AG08396 (cell line): ENCODE results near the gene WSB2.
"Not testable (repeated sequence)": the region's sequence is repeated elsewhere in the genome, so short reads cannot be mapped to it uniquely, and the experiment has no call there.

Experiments
- DNase-seq: peaks from one replicate; pipeline ENCODE4 v3.0.0; 2012; ENCODE audit warnings: low spot score, mixed read lengths

WSB2 gene

GRCh38 chr12:118034429-118035189 lies 26.4 kb downstream of the WSB2 start:
- peak; percentile 42 for DNase-seq

DNA sequence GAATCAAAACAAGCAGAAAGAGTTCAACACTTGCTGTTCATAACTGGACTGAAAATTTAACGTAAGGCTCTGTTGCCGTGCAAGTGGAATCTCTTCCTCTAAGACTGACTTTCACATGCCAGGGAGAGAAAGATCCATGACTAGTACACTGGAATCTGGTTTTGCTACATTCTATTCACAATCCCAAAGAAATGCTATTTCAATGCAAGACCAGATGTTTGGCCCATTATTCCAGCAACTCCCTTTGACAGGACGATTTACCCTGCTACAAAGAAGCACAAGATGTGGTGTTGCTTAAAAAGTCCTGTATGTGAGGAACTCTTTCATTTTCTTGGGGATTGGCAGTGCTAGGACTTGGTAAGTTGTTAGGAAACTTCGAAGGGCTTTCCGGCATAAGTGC lies 27.1 kb downstream of the WSB2 start:
- no peak for DNase-seq

DNA sequence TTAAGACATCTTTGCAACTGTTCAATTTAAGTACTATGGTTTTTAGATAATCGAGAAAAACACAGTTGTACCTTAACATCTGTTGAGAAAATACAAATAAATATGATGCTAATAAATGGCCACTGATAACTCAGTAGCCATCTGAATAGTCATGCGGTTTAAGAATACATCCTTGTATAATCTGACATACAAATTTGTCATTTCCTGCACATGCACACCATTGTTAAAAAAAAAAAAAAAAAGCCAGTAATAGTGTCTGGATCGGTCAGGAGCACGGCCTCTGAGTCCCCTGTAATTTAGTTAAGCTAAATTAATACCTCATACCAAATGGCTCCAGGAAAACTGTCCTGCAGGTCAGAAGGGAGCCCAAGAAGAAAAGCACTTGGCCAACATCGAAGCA lies 27.7 kb downstream of the WSB2 start:
- no peak for DNase-seq

DNA sequence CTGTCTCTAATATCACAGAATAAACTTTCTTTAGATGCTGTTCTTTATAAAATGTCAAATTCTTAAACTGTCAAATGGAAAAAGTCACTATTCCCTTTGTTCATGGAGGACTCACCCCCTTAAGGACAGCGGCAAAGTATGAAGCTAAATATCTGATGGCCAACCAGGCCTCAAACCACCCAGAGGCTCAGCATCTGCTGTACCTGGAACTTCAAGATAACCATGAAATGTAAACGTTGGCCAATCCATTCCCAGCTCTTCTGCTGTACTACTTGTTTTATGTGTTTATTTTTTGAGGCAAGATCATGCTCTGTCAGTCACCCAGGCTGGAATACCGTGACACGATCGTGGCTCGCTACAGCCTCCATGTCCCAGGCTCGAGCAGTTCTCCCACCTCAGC lies 28.8 kb downstream of the WSB2 start:
- DNase-seq = no peak

DNA sequence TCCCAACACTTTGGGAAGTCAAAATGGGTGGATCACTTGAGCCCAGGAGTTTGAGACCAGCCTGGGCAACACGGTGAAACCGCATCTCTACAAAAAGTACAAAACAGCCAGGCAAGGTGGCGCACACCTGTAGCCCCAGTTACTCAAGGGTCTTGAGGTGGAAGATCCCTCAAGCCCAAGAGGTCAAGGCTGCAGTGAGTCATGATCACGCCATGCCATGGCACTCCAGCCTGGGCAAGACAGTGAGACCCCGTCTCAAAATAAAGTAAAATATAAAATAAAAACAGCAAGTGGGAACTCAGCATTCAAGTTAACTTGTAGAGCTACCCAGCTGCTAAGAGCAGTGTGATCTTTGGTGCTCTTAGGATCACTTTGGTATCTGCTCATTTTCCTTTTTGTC lies 31.8 kb downstream of the WSB2 start:
- no peak for DNase-seq

DNA sequence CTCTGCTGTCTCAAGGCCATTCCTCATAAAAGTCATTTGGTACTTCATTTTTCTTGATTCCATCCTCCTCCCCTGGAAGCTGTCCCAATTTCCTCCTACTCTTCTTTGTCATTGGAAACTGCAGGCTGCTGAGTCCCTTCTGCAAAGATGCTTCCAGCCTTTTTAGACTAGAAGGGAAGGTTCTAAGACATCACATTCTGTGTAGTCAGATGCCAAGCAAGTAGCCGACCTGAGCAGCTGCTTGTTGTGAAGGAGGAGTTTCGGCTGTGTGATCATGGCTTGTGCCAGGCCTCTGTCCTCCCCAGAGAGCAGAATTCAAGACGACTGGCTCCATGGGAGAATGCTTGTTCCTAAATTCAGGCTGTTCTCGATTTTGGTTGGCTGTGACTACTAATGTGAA lies 35.8 kb downstream of the WSB2 start:
- no peak for DNase-seq

DNA sequence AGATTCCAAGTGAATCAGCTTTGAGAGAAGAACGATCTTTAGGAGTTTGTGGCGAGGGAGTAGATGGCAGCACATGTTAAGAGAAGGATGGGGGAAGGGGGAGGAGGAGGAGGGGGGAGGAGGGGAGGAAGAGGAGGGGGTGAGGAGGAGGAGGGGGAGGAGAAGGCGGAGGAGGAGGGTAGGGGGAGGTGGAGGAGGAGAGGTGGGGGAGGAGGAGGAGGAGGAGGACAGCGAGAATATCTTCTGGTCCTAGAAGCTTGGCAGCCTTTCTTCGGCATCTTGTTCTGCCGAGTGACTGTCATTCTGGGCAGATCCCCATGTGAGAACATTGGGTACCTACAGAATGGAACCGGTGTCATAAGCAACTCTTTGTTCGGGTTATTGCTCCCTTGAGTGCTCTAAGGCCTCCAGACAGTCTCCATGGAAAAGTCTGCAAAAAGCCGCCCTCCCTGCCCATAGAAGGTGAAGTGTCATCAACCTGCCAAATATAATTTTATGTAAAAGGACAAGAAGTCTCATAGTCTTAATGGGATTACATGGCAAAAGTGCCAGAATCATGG lies 37.6 kb downstream of the WSB2 start:
- DNase-seq = no peak

DNA sequence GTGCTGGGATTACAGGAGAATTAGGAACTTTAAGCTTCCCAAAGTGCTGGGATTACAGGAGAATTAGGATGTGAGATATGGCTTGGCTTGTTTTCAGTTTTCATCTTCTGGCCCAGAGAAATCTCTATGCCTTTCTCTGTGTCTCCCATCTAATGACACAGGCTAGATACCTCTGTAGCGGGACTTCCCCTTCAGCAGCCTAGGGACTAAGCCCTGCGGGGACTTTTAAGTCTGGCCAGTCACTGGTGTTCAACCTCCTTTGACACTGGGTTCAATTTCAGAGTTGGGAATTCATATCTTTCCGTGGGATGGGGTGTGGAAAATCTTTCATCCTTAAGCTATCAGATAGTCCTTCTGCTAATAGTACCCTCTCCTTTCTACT lies 38.3 kb downstream of the WSB2 start:
- DNase-seq = no peak

- not testable (repeated sequence) for DNase-seq
These were observed 38.8 kb downstream of the WSB2 start for GRCh38 chr12:118022097-118022727.

- DNase-seq = no peak
These were observed 40.9 kb downstream of the WSB2 start for GRCh38 chr12:118020036-118020435.

GRCh38 chr12:118017926-118018325 lies 43.1 kb downstream of the WSB2 start:
- DNase-seq = no peak

DNA sequence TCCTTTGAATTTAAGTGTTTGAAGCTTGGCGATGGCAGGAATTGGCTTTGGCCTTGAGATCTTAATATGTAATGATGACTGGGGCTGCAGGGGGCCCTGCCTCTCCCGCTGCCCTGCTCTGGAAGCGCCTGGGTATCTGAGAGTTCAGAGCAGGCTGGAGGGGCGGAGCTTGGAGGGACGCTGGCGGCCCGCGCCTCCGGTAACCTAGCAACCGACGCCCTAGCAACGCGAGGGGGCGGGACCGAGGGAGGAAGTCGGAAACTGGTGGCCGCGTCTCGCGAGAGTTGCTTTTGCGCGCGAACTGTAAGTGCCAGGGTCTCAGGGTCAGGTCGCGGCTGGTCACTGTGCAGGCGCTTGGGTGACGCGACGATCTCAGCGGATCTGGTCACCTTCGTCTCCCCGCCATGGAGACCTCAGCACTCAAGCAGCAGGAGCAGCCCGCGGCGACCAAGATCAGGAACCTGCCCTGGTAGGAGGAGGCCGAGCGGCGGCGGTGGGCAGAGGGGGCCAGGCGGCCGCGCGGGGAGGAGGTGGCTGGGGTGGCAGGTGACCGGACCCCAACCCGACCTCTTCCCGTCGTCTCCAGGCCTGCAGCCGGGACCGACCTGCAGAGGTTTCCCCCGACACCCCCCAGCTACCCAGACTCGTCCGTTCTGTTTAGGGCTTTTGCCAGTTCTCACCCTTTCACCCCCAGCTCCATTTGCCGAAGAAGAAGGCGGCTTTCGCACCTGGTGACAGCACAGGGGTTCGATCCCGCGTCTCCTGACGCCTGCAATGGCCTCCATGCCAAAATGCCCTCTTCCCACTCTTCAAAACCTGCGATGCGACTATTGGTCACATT lies 44.3 kb downstream of the WSB2 start, which contains the start of gene RFC5:
RFC5 (plus strand) TSS at position 280 of the 841 bp plus-strand sequence; CDS start at position 405, 125 bp downstream.
- peak; percentile 99 for DNase-seq

DNA sequence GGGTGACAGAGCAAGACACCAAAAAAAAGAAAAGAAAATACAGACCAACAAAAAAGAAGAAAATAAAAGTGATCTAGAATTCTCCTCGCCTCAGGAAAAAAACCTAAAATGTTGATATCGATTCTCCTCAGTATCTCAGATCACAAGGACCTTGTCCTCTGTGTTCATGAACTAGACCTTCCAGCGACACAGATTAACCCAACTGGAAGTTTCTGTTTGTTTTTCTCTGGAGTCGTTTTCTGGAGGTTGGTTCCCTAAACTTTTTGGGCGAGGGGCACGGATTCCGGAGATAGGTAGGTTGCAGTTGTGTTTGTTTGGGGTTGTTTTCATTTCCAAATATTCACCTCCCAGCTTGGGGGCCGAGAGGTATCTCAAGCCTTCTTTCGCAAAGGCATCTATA lies 45.0 kb downstream of the WSB2 start:
- no peak for DNase-seq

- no peak for DNase-seq
These were observed 45.7 kb downstream of the WSB2 start for GRCh38 chr12:118015306-118015705.

GRCh38 chr12:118013283-118013682 lies 47.7 kb downstream of the WSB2 start:
- no peak for DNase-seq

DNA sequence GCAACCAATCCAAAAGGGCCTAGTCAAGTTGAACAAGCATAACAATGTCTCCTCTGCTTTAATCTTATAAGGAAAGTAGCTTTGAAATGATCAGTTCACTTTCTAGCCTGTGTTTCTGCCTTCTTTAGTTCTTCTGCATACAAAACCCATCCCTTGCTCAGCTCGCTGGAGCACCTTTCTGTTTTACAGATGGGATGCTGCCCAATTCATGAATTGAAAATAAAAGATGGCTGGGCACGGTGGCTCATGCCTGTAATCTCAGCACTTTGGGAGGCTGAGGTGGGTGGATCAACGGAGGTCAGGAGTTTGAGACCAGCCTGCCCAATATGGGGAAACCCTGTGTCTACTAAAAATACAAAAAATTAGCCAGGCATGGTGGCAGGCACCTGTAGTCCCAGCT lies 49.0 kb downstream of the WSB2 start:
- DNase-seq = no peak

GRCh38 chr12:118011377-118011776 lies 49.6 kb downstream of the WSB2 start:
- DNase-seq = no peak

DNA sequence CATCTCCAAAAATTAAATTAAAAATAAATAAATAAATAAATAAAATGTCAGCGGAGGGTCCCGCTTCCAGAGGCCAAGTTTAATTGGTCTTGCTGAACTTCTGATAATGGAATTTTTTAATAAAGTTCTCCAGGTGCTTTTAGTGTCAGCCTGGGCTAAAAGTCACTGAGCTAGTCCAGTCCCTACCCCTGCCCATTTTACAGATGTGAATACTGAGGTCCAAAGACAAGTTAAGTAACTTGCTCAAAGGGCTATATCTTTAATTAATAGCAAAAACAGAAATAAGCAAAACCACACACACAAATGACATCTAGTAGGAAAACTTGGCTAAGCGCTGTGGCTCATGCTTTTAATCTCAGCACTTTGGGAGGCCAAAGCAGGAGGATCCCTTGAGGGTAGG lies 50.1 kb downstream of the WSB2 start:
- DNase-seq = no peak

GRCh38 chr12:117999806-118000205 lies 61.2 kb downstream of the WSB2 start:
- not testable (repeated sequence) for DNase-seq

- no peak for DNase-seq
These were observed 62.3 kb downstream of the WSB2 start for GRCh38 chr12:117998719-117999118.

- no peak for DNase-seq
These were observed 66.2 kb downstream of the WSB2 start for GRCh38 chr12:117994551-117995438.
